H54 (cell line): ENCODE measurements around the gene FMO3.

Experiments used
- DNase-seq: peaks from one replicate; pipeline ENCODE4 v3.0.0; 2011; ENCODE audit warnings: low spot score, mixed read lengths; ENCODE audit not compliant: insufficient read length
- FAIRE-seq: peaks from 3 replicates; lab custom pipeline; 2011; peaks lifted over from hg19 to GRCh38; lab: Jason Lieb, UNC
- POLR2A ChIP-seq: IDR thresholded peaks from 2 replicates; pipeline ENCODE4 v1.6.1; 2011; ENCODE audit warnings: low read depth, mild to moderate bottlenecking, low read length

The FMO3 gene

GRCh38 chr1:171127501-171127900 is 36.8 kb downstream of the FMO3 start:
- FAIRE-seq (no peak), DNase-seq (no peak)
- TF ChIP-seq POLR2A = no peak

GRCh38 chr1:171128463-171128862 is 37.8 kb downstream of the FMO3 start:
- DNase-seq (no peak), FAIRE-seq (no peak)
- no peak for TF ChIP-seq POLR2A

- no peak for FAIRE-seq
- TF ChIP-seq POLR2A = no peak
- no peak for DNase-seq
Measured at GRCh38 chr1:171134204-171134923, 43.7 kb downstream of the FMO3 start.

- FAIRE-seq = no peak
Measured at GRCh38 chr1:171137580-171137979, 46.9 kb downstream of the FMO3 start.

GRCh38 chr1:171138980-171139379 is 48.3 kb downstream of the FMO3 start:
- no peak for FAIRE-seq
- DNase-seq = no peak
- no peak for TF ChIP-seq POLR2A

More at GRCh38 chr1:171137580-171137979, 46.9 kb downstream of the FMO3 start:
- no peak for TF ChIP-seq POLR2A
- DNase-seq = no peak

GRCh38 chr1:171139890-171140289 is 49.2 kb downstream of the FMO3 start:
- TF ChIP-seq POLR2A = no peak
- DNase-seq = no peak
- no peak for FAIRE-seq

GRCh38 chr1:171140401-171140800 is 49.7 kb downstream of the FMO3 start:
- no peak for TF ChIP-seq POLR2A
- FAIRE-seq = no peak
- no peak for DNase-seq

GRCh38 chr1:171140956-171141687 is 50.4 kb downstream of the FMO3 start:
- FAIRE-seq (no peak), DNase-seq (no peak)
- TF ChIP-seq POLR2A = no peak

GRCh38 chr1:171141688-171142415 is 51.1 kb downstream of the FMO3 start:
- TF ChIP-seq POLR2A = no peak
- FAIRE-seq (no peak), DNase-seq (no peak)

- no peak for FAIRE-seq
- no peak for TF ChIP-seq POLR2A
- no peak for DNase-seq
Measured at GRCh38 chr1:171142416-171143385, 52.0 kb downstream of the FMO3 start.

GRCh38 chr1:171150156-171150555 is 59.5 kb downstream of the FMO3 start:
- no peak for TF ChIP-seq POLR2A
- DNase-seq = no peak
- no peak for FAIRE-seq

GRCh38 chr1:171152549-171152948 is 61.8 kb downstream of the FMO3 start:
- DNase-seq = no peak
- TF ChIP-seq POLR2A = no peak
- FAIRE-seq = no peak

GRCh38 chr1:171155484-171155883 is 64.8 kb downstream of the FMO3 start:
- no peak for TF ChIP-seq POLR2A
- no peak for FAIRE-seq

More at GRCh38 chr1:171155484-171155883, 64.8 kb downstream of the FMO3 start:
- no peak for DNase-seq
